Karpas-422 (cell line): ENCODE measurements around the gene SCD. TPM values are rescaled to one million over a fixed set of nuclear protein-coding genes. Genes with fewer than 3 reads are reported as not detected.

Source experiments
- DNase-seq: peaks from one replicate; pipeline ENCODE4 v3.0.0-alpha.2; 2015
- H2AFZ ChIP-seq: fragments of 200-600 bp; sonication (generic); 2 replicates; pipeline ENCODE4 v1.6.1; 2014; ENCODE audit warnings: antibody characterized with exemption, low read length, mixed read lengths
- H3K27ac ChIP-seq: fragments of 200-600 bp; sonication (generic); 2 replicates; pipeline ENCODE4 v1.5.1; 2014; ENCODE audit warnings: mild to moderate bottlenecking, low read length, moderate library complexity
- H3K27me3 ChIP-seq: fragments of 200-600 bp; sonication (generic); 2 replicates; pipeline ENCODE4 v1.6.1; 2014; ENCODE audit warnings: low read length, mixed read lengths
- H3K36me3 ChIP-seq: fragments of 200-600 bp; sonication (generic); 2 replicates; pipeline ENCODE4 v1.6.1; 2014; ENCODE audit warnings: low read length, mixed read lengths; ENCODE audit not compliant: insufficient read depth
- H3K4me1 ChIP-seq: fragments of 200-600 bp; sonication (generic); 2 replicates; pipeline ENCODE4 v1.6.1; 2014; ENCODE audit warnings: mild to moderate bottlenecking, low read length, mixed read lengths
- H3K4me2 ChIP-seq: fragments of 200-600 bp; sonication (generic); 2 replicates; pipeline ENCODE4 v1.6.1; 2014; ENCODE audit warnings: low read length, low read depth, mild to moderate bottlenecking; ENCODE audit not compliant: poor library complexity, severe bottlenecking
- H3K4me3 ChIP-seq: fragments of 200-600 bp; sonication (generic); 2 replicates; pipeline ENCODE4 v1.5.1; 2014; ENCODE audit warnings: mild to moderate bottlenecking, antibody characterized with exemption, low read length, mixed read lengths
- H3K79me2 ChIP-seq: fragments of 200-600 bp; sonication (generic); 2 replicates; pipeline ENCODE4 v1.6.1; 2014; ENCODE audit warnings: mild to moderate bottlenecking, low read length, mixed read lengths
- H3K9ac ChIP-seq: fragments of 200-600 bp; sonication (generic); 2 replicates; pipeline ENCODE4 v1.6.0; 2014; ENCODE audit warnings: low read length
- H3K9me2 ChIP-seq: fragments of 200-600 bp; sonication (generic), shearing (Covaris generic); replicated peaks from 2 replicates; pipeline ENCODE4 v1.6.0; 2014; ENCODE audit warnings: mild to moderate bottlenecking, low read length, moderate library complexity; ENCODE audit not compliant: insufficient read depth
- H3K9me3 ChIP-seq: fragments of 300-700, 200-600 bp; sonication (generic); 2 replicates; pipeline ENCODE4 v1.6.1; 2014; ENCODE audit warnings: low read length, mixed read lengths
- H4K20me1 ChIP-seq: fragments of 200-600 bp; sonication (generic); 2 replicates; pipeline ENCODE4 v1.6.1; 2014; ENCODE audit warnings: mild to moderate bottlenecking, antibody characterized with exemption, low read length, low read depth; ENCODE audit not compliant: insufficient read depth
- total RNA-seq: library from RNA; depleted of rRNA; stranded (reverse); fragments of >200 nt; shearing (Covaris generic); gene quantifications from 2 replicates; pipeline ENCODE4 v1.2.3, GENCODE V29; 2014; ENCODE audit warnings: low replicate concordance

Gene SCD
- total RNA-seq, 1 experiment from 2014 or later, result 463 TPM

DNA sequence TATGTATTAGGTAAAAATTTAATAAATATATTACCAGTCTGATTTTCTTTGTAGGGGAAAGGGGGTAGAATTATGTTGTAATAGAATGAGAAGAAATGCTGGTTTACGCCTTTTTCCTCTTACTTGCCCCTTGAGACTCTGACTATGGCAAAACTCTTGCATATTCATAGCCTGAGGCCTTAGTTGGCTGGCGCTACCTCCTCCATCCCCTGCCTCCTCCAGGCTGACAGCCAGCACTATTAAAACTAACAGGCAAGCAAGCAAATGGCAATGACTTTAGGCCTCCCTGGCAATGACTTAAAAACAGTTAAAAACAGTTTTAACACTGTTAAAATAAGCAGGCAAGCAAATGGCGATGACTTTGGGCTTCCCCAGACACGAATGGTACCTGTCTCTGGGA lies 31.4 kb upstream of the SCD start:
- DNase-seq, result no peak
- Histone ChIP-seq H4K20me1 (no peaks in the 10 kb centered on the region), H3K4me3 (no peak overlapping the region), H3K9me2 (no peaks in the 10 kb centered on the region), H3K9ac (no peak overlapping the region), H3K36me3 (no peaks in the 10 kb centered on the region), H3K27me3 (no peaks in the 10 kb centered on the region), H3K4me1 (no peaks in the 10 kb centered on the region), H3K9me3 (no peaks in the 10 kb centered on the region), H3K4me2 (no peak overlapping the region), H3K27ac (no peak overlapping the region), H2AFZ (no peak overlapping the region), H3K79me2 (no peaks in the 10 kb centered on the region)

DNA sequence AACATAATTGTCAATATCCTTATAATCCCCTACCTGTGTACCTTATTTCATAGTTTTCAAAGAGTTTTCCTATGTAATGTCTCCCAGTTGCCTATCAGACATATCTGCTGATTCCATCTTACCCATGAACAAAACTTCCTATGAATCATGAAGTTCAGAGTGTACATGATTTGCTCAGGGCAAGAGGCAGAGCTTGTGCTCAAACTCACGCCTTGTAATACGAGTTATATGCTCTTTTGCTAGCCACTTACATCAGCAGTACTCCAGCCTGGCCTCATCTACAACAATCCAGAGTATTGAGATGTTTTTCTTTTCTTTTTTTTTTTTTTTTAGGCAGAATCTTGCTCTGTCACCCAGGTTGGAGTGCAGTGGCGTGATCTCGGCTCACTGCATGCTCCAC lies 28.8 kb upstream of the SCD start:
- H3K4me1 ChIP-seq, result no peaks in the 10 kb centered on the region
- no peaks in the 10 kb centered on the region for H3K36me3 ChIP-seq
- no peak overlapping the region for H3K9ac ChIP-seq
- H2AFZ ChIP-seq, result no peak overlapping the region
- no peaks in the 10 kb centered on the region for H3K9me3 ChIP-seq
- no peaks in the 10 kb centered on the region for H3K9me2 ChIP-seq
- no peaks in the 10 kb centered on the region for H3K79me2 ChIP-seq
- DNase-seq, result no peak
- no peak overlapping the region for H3K4me3 ChIP-seq
- H3K4me2 ChIP-seq, result no peak overlapping the region
- no peak overlapping the region for H3K27ac ChIP-seq
- H4K20me1 ChIP-seq, result no peaks in the 10 kb centered on the region
- no peaks in the 10 kb centered on the region for H3K27me3 ChIP-seq

DNA sequence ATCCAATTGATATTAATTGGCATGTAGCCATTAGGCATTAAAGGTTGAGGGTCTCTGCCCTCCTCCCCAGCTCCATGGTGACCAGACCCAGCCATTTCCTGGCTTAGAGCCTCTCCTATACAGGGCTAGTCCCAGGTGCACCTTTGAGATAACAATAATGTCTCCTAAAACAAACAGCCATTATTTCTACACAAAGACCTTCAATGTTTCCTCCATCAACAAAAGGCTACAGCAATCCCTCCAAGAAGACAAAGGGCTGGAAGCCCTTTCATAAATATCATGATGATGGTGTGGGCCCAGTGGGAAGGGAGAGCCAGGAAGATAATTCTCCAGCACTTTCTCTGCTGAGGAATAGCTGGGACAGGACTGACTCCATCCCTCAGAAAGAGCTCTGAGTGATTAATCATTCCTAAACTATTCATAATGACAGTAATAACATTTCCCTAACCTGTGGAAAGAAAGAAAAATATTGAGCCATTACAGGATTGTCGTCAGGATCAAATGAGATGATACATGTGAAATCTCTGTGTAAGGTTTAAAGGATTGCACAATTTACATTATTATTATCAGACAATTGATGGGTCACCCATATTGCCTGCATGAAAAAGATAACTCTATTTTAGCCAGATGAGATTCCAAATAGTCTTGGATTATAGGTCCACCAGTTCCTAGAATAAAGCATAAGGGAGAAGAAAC lies 27.2 kb upstream of the SCD start:
- no peak for DNase-seq
- no peak overlapping the region for H3K4me3 ChIP-seq
- no peaks in the 10 kb centered on the region for H3K9me3 ChIP-seq
- H3K9ac ChIP-seq, result no peak overlapping the region
- H3K4me2 ChIP-seq, result no peak overlapping the region
- no peaks in the 10 kb centered on the region for H3K36me3 ChIP-seq
- H4K20me1 ChIP-seq, result no peaks in the 10 kb centered on the region
- no peaks in the 10 kb centered on the region for H3K27me3 ChIP-seq
- no peak overlapping the region for H3K27ac ChIP-seq
- no peaks in the 10 kb centered on the region for H3K79me2 ChIP-seq
- no peak overlapping the region for H2AFZ ChIP-seq
- H3K9me2 ChIP-seq, result no peaks in the 10 kb centered on the region
- no peaks in the 10 kb centered on the region for H3K4me1 ChIP-seq

- H3K4me3 ChIP-seq, result no peak overlapping the region
- H3K27ac ChIP-seq, result no peak overlapping the region
- no peaks in the 10 kb centered on the region for H4K20me1 ChIP-seq
- no peaks in the 10 kb centered on the region for H3K27me3 ChIP-seq
- no peaks in the 10 kb centered on the region for H3K4me1 ChIP-seq
- H3K9me3 ChIP-seq, result no peaks in the 10 kb centered on the region
- no peaks in the 10 kb centered on the region for H3K79me2 ChIP-seq
- no peak overlapping the region for H2AFZ ChIP-seq
- no peaks in the 10 kb centered on the region for H3K9me2 ChIP-seq
- DNase-seq, result no peak
- no peaks in the 10 kb centered on the region for H3K36me3 ChIP-seq
- H3K4me2 ChIP-seq, result no peak overlapping the region
- no peak overlapping the region for H3K9ac ChIP-seq
These were observed 21.9 kb upstream of the SCD start for GRCh38 chr10:100325158-100325557.

DNA sequence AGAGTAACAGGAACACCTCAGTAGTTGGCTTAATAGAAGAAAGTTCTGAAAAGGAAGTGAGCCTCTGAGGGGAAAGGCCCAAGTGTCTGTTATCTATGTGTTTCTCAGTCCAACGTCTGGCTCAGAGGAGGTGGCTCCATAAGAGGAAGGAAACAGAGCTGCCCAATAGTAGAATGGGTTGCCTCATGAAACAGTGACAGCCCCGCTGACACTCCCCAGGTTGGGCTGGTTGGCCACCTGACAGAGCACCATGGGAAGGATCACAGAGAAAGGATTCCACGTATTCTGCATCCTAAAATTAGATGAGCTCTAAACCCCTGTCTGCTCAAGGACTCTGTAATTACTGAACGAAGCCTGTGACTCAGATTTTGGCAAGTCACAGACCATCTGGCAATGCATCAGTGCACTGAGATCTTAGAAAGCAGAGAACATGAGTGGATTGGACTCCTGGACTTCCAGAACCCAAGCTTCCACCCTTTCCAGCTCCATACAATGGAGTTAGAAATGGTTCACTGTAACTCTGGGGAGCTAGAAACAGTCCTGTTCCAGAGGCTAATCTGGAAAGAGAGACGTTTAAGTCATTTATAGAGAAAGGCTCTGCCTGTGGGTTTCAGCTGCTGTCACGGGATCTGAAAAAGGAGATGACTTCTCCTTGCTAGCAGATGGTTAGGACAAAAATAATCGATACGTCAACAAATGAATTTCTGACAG lies 19.9 kb upstream of the SCD start:
- Histone ChIP-seq H2AFZ (no peak overlapping the region), H3K4me2 (no peak overlapping the region), H3K9ac (no peak overlapping the region), H3K79me2 (no peaks in the 10 kb centered on the region), H3K4me1 (no peaks in the 10 kb centered on the region), H4K20me1 (no peaks in the 10 kb centered on the region), H3K4me3 (no peak overlapping the region), H3K36me3 (no peaks in the 10 kb centered on the region), H3K9me2 (no peaks in the 10 kb centered on the region), H3K9me3 (no peaks in the 10 kb centered on the region), H3K27me3 (no peaks in the 10 kb centered on the region), H3K27ac (no peak overlapping the region)
- DNase-seq, result no peak

DNA sequence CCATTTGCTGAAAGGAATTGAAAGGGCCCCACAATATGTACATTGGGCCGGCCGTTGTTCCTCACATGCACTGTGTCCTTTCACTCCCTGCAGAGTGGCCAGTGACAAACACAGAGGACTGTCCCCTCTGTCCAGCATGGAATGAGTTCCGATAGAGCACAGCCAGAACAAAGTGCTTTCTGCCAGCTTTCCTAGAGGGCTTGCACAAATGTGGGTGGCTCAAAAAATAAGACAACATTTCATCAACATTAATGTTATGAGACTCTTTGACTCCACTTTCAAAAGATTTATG lies 19.4 kb upstream of the SCD start:
- Histone ChIP-seq H3K4me1 (no peaks in the 10 kb centered on the region), H3K79me2 (no peaks in the 10 kb centered on the region), H3K36me3 (no peaks in the 10 kb centered on the region), H3K4me3 (no peak overlapping the region), H2AFZ (no peak overlapping the region), H3K4me2 (no peak overlapping the region), H3K27ac (no peak overlapping the region), H3K9me2 (no peaks in the 10 kb centered on the region), H3K27me3 (no peaks in the 10 kb centered on the region), H4K20me1 (no peaks in the 10 kb centered on the region), H3K9ac (no peak overlapping the region), H3K9me3 (no peaks in the 10 kb centered on the region)
- no peak for DNase-seq

DNA sequence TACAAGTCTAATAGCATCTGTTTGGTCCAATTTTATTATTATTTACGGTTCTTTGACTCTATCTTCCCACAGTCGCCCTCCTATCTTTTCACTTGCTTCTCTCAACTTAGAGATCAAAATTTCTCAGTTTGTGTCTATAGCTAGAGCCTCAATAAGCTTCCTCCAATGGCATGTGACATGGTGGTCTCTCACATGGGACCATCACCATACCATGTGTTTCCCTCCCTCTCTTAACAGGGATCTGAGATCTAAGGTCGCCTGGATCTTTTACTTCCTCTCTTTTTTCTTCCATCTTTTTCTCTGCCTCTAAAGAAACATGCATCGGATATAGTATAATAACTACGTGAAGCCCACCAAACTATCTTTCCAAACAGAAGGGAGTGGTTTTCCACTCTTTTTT lies 18.8 kb upstream of the SCD start:
- Histone ChIP-seq H4K20me1 (no peaks in the 10 kb centered on the region), H3K27ac (no peak overlapping the region), H3K4me1 (no peaks in the 10 kb centered on the region), H3K9me2 (no peaks in the 10 kb centered on the region), H3K9me3 (no peaks in the 10 kb centered on the region), H3K9ac (no peak overlapping the region), H3K4me2 (no peak overlapping the region), H3K79me2 (no peaks in the 10 kb centered on the region), H2AFZ (no peak overlapping the region), H3K36me3 (no peaks in the 10 kb centered on the region), H3K4me3 (no peak overlapping the region), H3K27me3 (no peaks in the 10 kb centered on the region)
- DNase-seq, result no peak

DNA sequence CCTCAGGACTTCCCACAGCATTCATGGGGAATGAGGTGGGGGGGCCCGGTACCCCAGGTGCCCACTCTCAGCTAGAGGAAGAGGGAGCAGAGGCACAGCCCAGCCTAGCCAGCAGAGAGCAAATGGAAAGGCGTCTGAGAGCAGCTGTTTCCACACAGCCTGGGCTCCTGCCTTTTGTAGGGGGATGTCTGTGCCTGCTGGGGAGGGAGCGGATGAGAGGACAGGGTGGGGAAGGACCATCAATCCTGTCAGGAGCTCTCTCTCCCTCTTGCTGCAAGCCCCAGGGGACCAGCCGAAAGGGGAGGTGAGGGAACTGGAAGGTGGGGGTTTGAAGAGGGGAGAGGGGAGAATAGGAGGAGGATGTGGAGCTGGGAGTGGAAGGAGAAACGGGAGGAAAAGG lies 17.0 kb upstream of the SCD start, which contains the start of gene PKD2L1:
PKD2L1 (minus strand) TSS at position 150 of the 400 bp plus-strand sequence; CDS start at position 25, 125 bp downstream.
- no peak within 1 kb of the TSS for H2AFZ ChIP-seq
- no peaks in the 10 kb centered on the region for H3K9me3 ChIP-seq
- H3K9me2 ChIP-seq, result no peaks in the 10 kb centered on the region
- no peak within 1 kb of the TSS for H3K4me3 ChIP-seq
- no peaks in the 10 kb centered on the region for H3K36me3 ChIP-seq
- no peak within 1 kb of the TSS for H3K9ac ChIP-seq
- no peaks in the 10 kb centered on the region for H3K4me1 ChIP-seq
- DNase-seq, result no peak
- H3K27me3 ChIP-seq, result no peaks in the 10 kb centered on the region
- no peak within 1 kb of the TSS for H3K4me2 ChIP-seq
- H3K27ac ChIP-seq, result no peak within 1 kb of the TSS
- no peaks in the 10 kb centered on the region for H4K20me1 ChIP-seq
- no peaks in the 10 kb centered on the region for H3K79me2 ChIP-seq
